Endodermal cell (in vitro differentiated cells): Measurements from ENCODE around the gene GYS2. TPM values are rescaled to one million over a fixed set of nuclear protein-coding genes. Genes with fewer than 3 reads are reported as not detected.
"Not testable (repeated sequence)": the region's sequence is repeated elsewhere in the genome, so short reads cannot be mapped to it uniquely, and the experiment has no call there.

Experiments
- DNase-seq: peaks from one replicate; pipeline ENCODE4 v3.0.0-alpha.2; 2017
- H3K27ac ChIP-seq: 2 replicates; pipeline ENCODE4 v1.5.1; 2013; ENCODE audit warnings: mild to moderate bottlenecking, low read depth, low read length, moderate library complexity
- H3K27me3 ChIP-seq: 2 replicates; pipeline ENCODE4 v1.6.1; 2013; ENCODE audit warnings: mild to moderate bottlenecking, low read length, moderate library complexity; ENCODE audit not compliant: insufficient read depth, control insufficient read depth, poor library complexity, severe bottlenecking
- H3K36me3 ChIP-seq: 2 replicates; pipeline ENCODE4 v1.7.0; 2013; ENCODE audit warnings: mild to moderate bottlenecking, low read length, moderate library complexity; ENCODE audit not compliant: control insufficient read depth, insufficient read depth
- H3K4me1 ChIP-seq: one replicate; pipeline ENCODE4 v1.7.0; 2013; ENCODE audit warnings: low read length; ENCODE audit not compliant: control insufficient read depth, insufficient read depth
- H3K4me3 ChIP-seq: 2 replicates; pipeline ENCODE4 v1.5.1; 2013; ENCODE audit warnings: mild to moderate bottlenecking, low read length, moderate library complexity
- H3K9ac ChIP-seq: 2 replicates; pipeline ENCODE4 v1.6.1; 2013; ENCODE audit warnings: mild to moderate bottlenecking, low read length, moderate library complexity; ENCODE audit not compliant: poor library complexity, severe bottlenecking; ENCODE audit errors: extremely low read depth
- H3K9me3 ChIP-seq: 2 replicates; pipeline ENCODE4 v1.6.1; 2013; ENCODE audit warnings: mild to moderate bottlenecking, low read length, moderate library complexity; ENCODE audit not compliant: control insufficient read depth
- H3K27ac Mint-ChIP-seq: 2 replicates; pipeline ENCODE4 v1.8.0; 2020; ENCODE audit warnings: mixed read lengths
- H3K27me3 Mint-ChIP-seq: 2 replicates; pipeline ENCODE4 v1.8.0; 2021; ENCODE audit warnings: mild to moderate bottlenecking, mixed read lengths; ENCODE audit not compliant: insufficient read depth
- H3K36me3 Mint-ChIP-seq: 2 replicates; pipeline ENCODE4 v1.8.0; 2020; ENCODE audit warnings: low read depth, mixed read lengths
- H3K4me1 Mint-ChIP-seq: 2 replicates; pipeline ENCODE4 v1.8.0; 2020; ENCODE audit warnings: mixed read lengths
- H3K4me3 Mint-ChIP-seq: 2 replicates; pipeline ENCODE4 v1.8.0; 2020; ENCODE audit warnings: mild to moderate bottlenecking, moderate library complexity, mixed read lengths
- H3K9me3 Mint-ChIP-seq: 2 replicates; pipeline ENCODE4 v1.8.0; 2020; ENCODE audit warnings: mild to moderate bottlenecking, mixed read lengths
- CTCF ChIP-seq: fragments of 200-600 bp; sonication (generic); conservative IDR thresholded peaks from 2 replicates; pipeline ENCODE4 v1.5.0; 2021; ENCODE audit warnings: antibody characterized with exemption, mild to moderate bottlenecking
- WGBS, 2 experiments: methylation state at CpG; one replicate each; pipeline versions ENCODE4 v1.1.5 to v1.1.7; 2013; ENCODE audit warnings: missing lambda C conversion rate in 2 of 2, mixed read lengths in 1 of 2; ENCODE audit not compliant: insufficient coverage in 1 of 2, insufficient read length in 1 of 2; 5-methylcytosine and 5-hydroxymethylcytosine counted together
- total RNA-seq, 2 donors: library from RNA; stranded (reverse); fragmentation: NEBNext Ultra II Directional in 1 of 2; extraction: Animal tissue kit (Norgen Biotek cat#: 25700) in 1 of 2; gene quantifications; 2 replicates in 1 of 2; 3 replicates in 1 of 2; pipeline ENCODE4 v1.2.1, GENCODE V29; 2021

The GYS2 gene
- total RNA-seq, 2 donors from 2014 or later, result not detected

- Mint-ChIP-seq H3K27ac (no peak overlapping the region), H3K9me3 (no peaks in the 10 kb centered on the region), H3K27me3 (peaks cover 38% of the 10 kb centered on the region), H3K36me3 (no peaks in the 10 kb centered on the region), H3K4me1 (peaks cover 29% of the 10 kb centered on the region), H3K4me3 (no peak overlapping the region)
- peaks cover 5% of the 10 kb centered on the region for H3K4me1 ChIP-seq
- 100% methylated on average over 4 of the region's 4 CpGs; no CpG with 5 or more reads in 1 of the 2 experiments for WGBS, 2 experiments
- no peak for DNase-seq
- H3K9me3 ChIP-seq, result no peaks in the 10 kb centered on the region
- no peak overlapping the region for H3K9ac ChIP-seq
- H3K27ac ChIP-seq, result no peak overlapping the region
- peaks cover 20% of the 10 kb centered on the region for H3K27me3 ChIP-seq
- no peak for TF ChIP-seq CTCF
- H3K4me3 ChIP-seq, result no peak overlapping the region
- no peaks in the 10 kb centered on the region for H3K36me3 ChIP-seq
Measured at GRCh38 chr12:21598651-21599050, 6.0 kb downstream of the GYS2 start.

- Mint-ChIP-seq H3K9me3 (peaks cover 15% of the 10 kb centered on the region), H3K4me1 (peaks cover 19% of the 10 kb centered on the region), H3K27me3 (peaks cover 19% of the 10 kb centered on the region), H3K27ac (peak overlapping the region; percentile 22)
- H3K27me3 ChIP-seq, H3K36me3 Mint-ChIP-seq, H3K4me3 ChIP-seq, H3K36me3 ChIP-seq, H3K27ac ChIP-seq, H3K4me1 ChIP-seq, H3K4me3 Mint-ChIP-seq, H3K9ac ChIP-seq: not testable (repeated sequence)
- DNase-seq, result peak; percentile 71
- peaks cover 12% of the 10 kb centered on the region for H3K9me3 ChIP-seq
Measured at GRCh38 chr12:21595356-21595755, 9.3 kb downstream of the GYS2 start.

DNA sequence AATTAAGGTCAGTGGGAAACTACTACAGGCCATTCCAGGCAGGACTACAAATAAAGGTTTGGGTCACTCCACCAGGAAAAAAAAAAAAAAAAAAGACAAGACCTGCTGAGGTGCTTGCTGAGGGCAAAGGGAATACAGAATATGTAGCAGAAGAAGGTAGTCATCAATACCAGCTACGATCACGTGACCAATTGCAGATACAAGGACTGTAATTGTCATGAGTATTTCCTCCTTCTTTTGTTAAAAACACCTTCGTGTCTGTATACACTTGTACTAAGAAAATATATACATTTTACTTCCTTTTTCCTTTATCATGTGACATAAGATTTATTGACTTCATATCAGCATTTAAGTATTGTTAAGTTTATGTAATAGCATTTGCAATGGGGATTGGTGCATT is 19.2 kb downstream of the GYS2 start:
- no peaks in the 10 kb centered on the region for H3K27me3 ChIP-seq
- no peaks in the 10 kb centered on the region for H3K9me3 Mint-ChIP-seq

GRCh38 chr12:21584403-21585182 is 20.1 kb downstream of the GYS2 start:
- H3K9me3 Mint-ChIP-seq, H3K4me3 ChIP-seq: not testable (repeated sequence)

More for the DNA sequence above, 19.2 kb downstream of the GYS2 start:
- Histone ChIP-seq H3K36me3 (no peaks in the 10 kb centered on the region), H3K4me3 (no peak overlapping the region), H3K27ac (no peak overlapping the region), H3K4me1 (no peaks in the 10 kb centered on the region), H3K9me3 (no peaks in the 10 kb centered on the region), H3K9ac (no peak overlapping the region)
- Mint-ChIP-seq H3K27me3 (peaks cover 2% of the 10 kb centered on the region), H3K4me3 (no peak overlapping the region), H3K4me1 (no peaks in the 10 kb centered on the region), H3K36me3 (no peaks in the 10 kb centered on the region), H3K27ac (no peak overlapping the region)
- 95% methylated on average over 3 of the region's 3 CpGs; no CpG with 5 or more reads in 1 of the 2 experiments for WGBS, 2 experiments
- DNase-seq, result no peak
- no peak for TF ChIP-seq CTCF

More at GRCh38 chr12:21584403-21585182, 20.1 kb downstream of the GYS2 start:
- H3K27me3 ChIP-seq, H3K9me3 ChIP-seq, DNase-seq, H3K36me3 Mint-ChIP-seq, H3K27ac ChIP-seq, H3K4me1 ChIP-seq, H3K27me3 Mint-ChIP-seq, H3K4me1 Mint-ChIP-seq, H3K36me3 ChIP-seq, H3K9ac ChIP-seq, H3K4me3 Mint-ChIP-seq, H3K27ac Mint-ChIP-seq: not testable (repeated sequence)
- WGBS, 2 experiments, result 93 to 96% methylated on average over 3 to 5 of the region's 5 CpGs
